Activated naive CD4-positive, alpha-beta T cell treated with anti-CD3 and anti-CD28 coated beads, Interleukin-2, amount 50 U/mL, for 72 hours (primary cell): ENCODE results near the gene PTPN5. TPM values are rescaled to one million over a fixed set of nuclear protein-coding genes. Genes with fewer than 3 reads are reported as not detected.
"Not testable (repeated sequence)": the region's sequence is repeated elsewhere in the genome, so short reads cannot be mapped to it uniquely, and the experiment has no call there.

ENCODE experiments used
- ATAC-seq, 2 donors: fragments of 150-1000 bp; cut with Tn5 transposase; 2 replicates each; pipeline ENCODE4 v1.10.0; 2021; ENCODE audit warnings: mild to moderate bottlenecking in 2 of 2, moderate library complexity in 2 of 2
- DNase-seq, 2 donors: peaks; one replicate each; pipeline ENCODE4 v3.0.0; 2021 to 2022; ENCODE audit warnings: low spot score in 2 of 2
- H3K27ac Mint-ChIP-seq, 2 donors: one replicate each; pipeline ENCODE4 v1.8.0; 2022; ENCODE audit warnings: mild to moderate bottlenecking in 2 of 2, mixed read lengths in 2 of 2
- H3K36me3 Mint-ChIP-seq, 2 donors: one replicate each; pipeline ENCODE4 v1.8.0; 2022; ENCODE audit warnings: mixed read lengths in 2 of 2
- H3K9me3 Mint-ChIP-seq, 2 donors: one replicate each; pipeline ENCODE4 v1.8.0; 2022; ENCODE audit warnings: mixed read lengths in 2 of 2
- total RNA-seq, 2 donors: library from RNA; stranded (reverse); gene quantifications; one replicate each; pipeline ENCODE4 v1.2.3, GENCODE V29; 2022

The PTPN5 gene
- total RNA-seq = not detected

GRCh38 chr11:18791207-18791968, at the start of gene PTPN5:
Gene PTPN5 (minus strand): TSS chr11:18791798. CDS start chr11:18771958, 19,840 bp downstream.
- ATAC-seq (peak in 1 of 2 donors; percentile 48), DNase-seq (no peak)
- Mint-ChIP-seq H3K36me3 (no peaks in the 10 kb centered on the region), H3K27ac (no peak within 1 kb of the TSS), H3K9me3 (no peaks in the 10 kb centered on the region)

GRCh38 chr11:18836417-18836816, 44.8 kb upstream of the PTPN5 start:
- H3K36me3 Mint-ChIP-seq = peaks cover 7 to 22% of the 10 kb centered on the region in 2 donors
- H3K9me3 Mint-ChIP-seq = peaks cover 12 to 17% of the 10 kb centered on the region in 2 donors
- ATAC-seq = no peak
- H3K27ac Mint-ChIP-seq = no peak overlapping the region
- DNase-seq = no peak

GRCh38 chr11:18834754-18835466, 43.3 kb upstream of the PTPN5 start:
- Mint-ChIP-seq H3K36me3 (peaks cover 0 to 19% of the 10 kb centered on the region in 2 donors), H3K27ac (no peak overlapping the region), H3K9me3 (peaks cover 7 to 15% of the 10 kb centered on the region in 2 donors)
- no peak for DNase-seq
- no peak for ATAC-seq

GRCh38 chr11:18820160-18820559, 28.6 kb upstream of the PTPN5 start:
- not testable (repeated sequence) for H3K9me3 Mint-ChIP-seq, H3K36me3 Mint-ChIP-seq, DNase-seq, H3K27ac Mint-ChIP-seq, ATAC-seq

- DNase-seq = no peak
- no peaks in the 10 kb centered on the region for H3K9me3 Mint-ChIP-seq
- no peaks in the 10 kb centered on the region for H3K36me3 Mint-ChIP-seq
- H3K27ac Mint-ChIP-seq = no peak overlapping the region
- ATAC-seq = no peak
These were observed 12.8 kb upstream of the PTPN5 start for GRCh38 chr11:18804199-18804999.

GRCh38 chr11:18802381-18803257, 11.0 kb upstream of the PTPN5 start:
- Mint-ChIP-seq H3K27ac (no peak overlapping the region), H3K36me3 (no peaks in the 10 kb centered on the region), H3K9me3 (no peaks in the 10 kb centered on the region)
- peak in 1 of 2 donors; percentile 31 for DNase-seq
- ATAC-seq = no peak

- H3K27ac Mint-ChIP-seq = no peak overlapping the region
- DNase-seq (no peak), ATAC-seq (peak in 1 of 2 donors; percentile 98)
- no peaks in the 10 kb centered on the region for H3K9me3 Mint-ChIP-seq
- H3K36me3 Mint-ChIP-seq = no peaks in the 10 kb centered on the region
These were observed 7.3 kb upstream of the PTPN5 start for GRCh38 chr11:18798799-18799469.

GRCh38 chr11:18794956-18795355, 3.4 kb upstream of the PTPN5 start:
- Mint-ChIP-seq H3K27ac (no peak overlapping the region), H3K9me3 (no peaks in the 10 kb centered on the region), H3K36me3 (no peaks in the 10 kb centered on the region)
- DNase-seq = no peak
- no peak for ATAC-seq

GRCh38 chr11:18792827-18793226, 1.2 kb upstream of the PTPN5 start:
- H3K9me3 Mint-ChIP-seq = no peaks in the 10 kb centered on the region
- ATAC-seq (no peak), DNase-seq (no peak)
- no peak overlapping the region for H3K27ac Mint-ChIP-seq
- H3K36me3 Mint-ChIP-seq = no peaks in the 10 kb centered on the region

GRCh38 chr11:18791969-18792628, 501 bp upstream of the PTPN5 start:
- Mint-ChIP-seq H3K9me3 (no peaks in the 10 kb centered on the region), H3K36me3 (no peaks in the 10 kb centered on the region), H3K27ac (no peak overlapping the region)
- no peak for DNase-seq
- peak in 1 of 2 donors; percentile 26 for ATAC-seq

GRCh38 chr11:18790883-18791206, 753 bp downstream of the PTPN5 start:
- ATAC-seq (no peak), DNase-seq (no peak)
- H3K9me3 Mint-ChIP-seq = no peaks in the 10 kb centered on the region
- no peaks in the 10 kb centered on the region for H3K36me3 Mint-ChIP-seq
- H3K27ac Mint-ChIP-seq = no peak overlapping the region

- ATAC-seq = no peak
- no peak overlapping the region for H3K27ac Mint-ChIP-seq
- no peaks in the 10 kb centered on the region for H3K9me3 Mint-ChIP-seq
- H3K36me3 Mint-ChIP-seq = no peaks in the 10 kb centered on the region
- DNase-seq = no peak
These were observed 1.7 kb downstream of the PTPN5 start for GRCh38 chr11:18789942-18790341.

- Mint-ChIP-seq H3K9me3 (no peaks in the 10 kb centered on the region), H3K27ac (no peak overlapping the region), H3K36me3 (no peaks in the 10 kb centered on the region)
- DNase-seq (no peak), ATAC-seq (no peak)
These were observed 6.2 kb downstream of the PTPN5 start for GRCh38 chr11:18785411-18785810.

GRCh38 chr11:18780896-18781295, 10.7 kb downstream of the PTPN5 start:
- no peak for ATAC-seq
- peaks cover 7 to 11% of the 10 kb centered on the region in 2 donors for H3K9me3 Mint-ChIP-seq
- DNase-seq = no peak
- no peaks in the 10 kb centered on the region for H3K36me3 Mint-ChIP-seq
- no peak overlapping the region for H3K27ac Mint-ChIP-seq

- Mint-ChIP-seq H3K36me3 (no peaks in the 10 kb centered on the region), H3K9me3 (peaks cover 7 to 11% of the 10 kb centered on the region in 2 donors), H3K27ac (no peak overlapping the region)
- DNase-seq (no peak), ATAC-seq (no peak)
These were observed 11.3 kb downstream of the PTPN5 start for GRCh38 chr11:18780329-18780728.
